Neural progenitor cell (in vitro differentiated cells): ENCODE data around the gene RARG. TPM values are rescaled to one million over a fixed set of nuclear protein-coding genes. Genes with fewer than 3 reads are reported as not detected.

Experiments used
- DNase-seq: peaks from one replicate; pipeline ENCODE4 v3.0.0-alpha.2; 2016; ENCODE audit warnings: low spot score
- H2AFZ ChIP-seq: fragments of 200-600 bp; sonication (generic); replicated peaks from 2 replicates; pipeline ENCODE4 v1.6.1; 2016; ENCODE audit warnings: antibody characterized with exemption
- H3F3A ChIP-seq: fragments of 200-600 bp; sonication (generic); 2 replicates; pipeline ENCODE4 v1.6.1; 2016; ENCODE audit warnings: antibody characterized with exemption, low read depth
- H3K27ac ChIP-seq: fragments of 200-600 bp; sonication (generic); 2 replicates; pipeline ENCODE4 v1.5.1; 2016; ENCODE audit warnings: mild to moderate bottlenecking
- H3K27me3 ChIP-seq: fragments of 200-600 bp; sonication (generic); 2 replicates; pipeline ENCODE4 v1.6.1; 2016; ENCODE audit warnings: mild to moderate bottlenecking, moderate library complexity
- H3K36me3 ChIP-seq: fragments of 200-600 bp; sonication (generic); 2 replicates; pipeline ENCODE4 v1.5.1; 2016
- H3K4me1 ChIP-seq: fragments of 200-600 bp; sonication (generic); 2 replicates; pipeline ENCODE4 v1.6.1; 2016; ENCODE audit warnings: mixed run types
- H3K4me2 ChIP-seq: fragments of 200-600 bp; sonication (generic); 2 replicates; pipeline ENCODE4 v1.6.1; 2016
- H3K4me3 ChIP-seq: fragments of 200-600 bp; sonication (generic); 2 replicates; pipeline ENCODE4 v1.5.1; 2016
- H3K79me2 ChIP-seq: fragments of 200-600 bp; sonication (generic); 2 replicates; pipeline ENCODE4 v1.6.1; 2016; ENCODE audit warnings: low read depth
- H3K9ac ChIP-seq: fragments of 200-600 bp; sonication (generic); 2 replicates; pipeline ENCODE4 v1.6.1; 2016
- H3K9me3 ChIP-seq: fragments of 200-600 bp; sonication (generic); 2 replicates; pipeline ENCODE4 v1.5.1; 2016; ENCODE audit warnings: low read depth
- H4K20me1 ChIP-seq: fragments of 200-600 bp; sonication (generic); 2 replicates; pipeline ENCODE4 v1.6.1; 2016; ENCODE audit warnings: low read depth
- H3K27ac Mint-ChIP-seq: 3 replicates; pipeline ENCODE4 v1.8.0; 2021; ENCODE audit warnings: mixed read lengths
- H3K27me3 Mint-ChIP-seq: 2 replicates; pipeline ENCODE4 v1.8.0; 2022; ENCODE audit warnings: low read depth, mild to moderate bottlenecking, inconsistent platforms, moderate library complexity, mixed read lengths; ENCODE audit not compliant: insufficient read depth
- H3K36me3 Mint-ChIP-seq: 3 replicates; pipeline ENCODE4 v1.8.0; 2021; ENCODE audit warnings: mixed read lengths
- H3K4me1 Mint-ChIP-seq: 3 replicates; pipeline ENCODE4 v1.8.0; 2021; ENCODE audit warnings: mixed read lengths
- H3K4me3 Mint-ChIP-seq: 3 replicates; pipeline ENCODE4 v1.8.0; 2021; ENCODE audit warnings: mild to moderate bottlenecking, moderate library complexity, mixed read lengths
- H3K9me3 Mint-ChIP-seq: 3 replicates; pipeline ENCODE4 v1.8.0; 2020; ENCODE audit warnings: mixed read lengths
- CTCF ChIP-seq: fragments of 200-600 bp; sonication (generic); IDR thresholded peaks from 2 replicates; pipeline ENCODE4 v1.5.1; 2017; ENCODE audit warnings: antibody characterized with exemption, mild to moderate bottlenecking
- EZH2 ChIP-seq: fragments of 200-600 bp; sonication (generic); IDR thresholded peaks from 2 replicates; pipeline ENCODE4 v1.6.1; 2017; ENCODE audit warnings: antibody characterized with exemption, mild to moderate bottlenecking, moderate library complexity
- EZH2phosphoT487 ChIP-seq: fragments of 200-600 bp; sonication (generic); IDR thresholded peaks from 2 replicates; pipeline ENCODE4 v1.6.1; 2017; ENCODE audit warnings: antibody characterized with exemption
- total RNA-seq: library from RNA; depleted of rRNA; stranded (reverse); fragments of >200 nt; gene quantifications from 2 replicates; pipeline ENCODE4 v1.2.3, GENCODE V29; 2015; ENCODE audit warnings: low replicate concordance

RARG gene
- total RNA-seq, 1 donor from 2014 or later, result 17.0 TPM

- Mint-ChIP-seq H3K36me3 (no peaks in the 10 kb centered on the region), H3K9me3 (no peaks in the 10 kb centered on the region), H3K4me3 (peak overlapping the region; percentile 0), H3K27ac (peak overlapping the region; percentile 32), H3K4me1 (peaks cover 12% of the 10 kb centered on the region), H3K27me3 (peaks cover 20% of the 10 kb centered on the region)
- H3K9me3 ChIP-seq, result no peaks in the 10 kb centered on the region
- no peaks in the 10 kb centered on the region for H3K36me3 ChIP-seq
- H3K4me2 ChIP-seq, result no peak overlapping the region
- peaks cover 60% of the 10 kb centered on the region for H3K27me3 ChIP-seq
- H4K20me1 ChIP-seq, result no peaks in the 10 kb centered on the region
- no peak overlapping the region for H3K27ac ChIP-seq
- H3K4me3 ChIP-seq, result no peak overlapping the region
- H3K9ac ChIP-seq, result no peak overlapping the region
- H3F3A ChIP-seq, result no peaks in the 10 kb centered on the region
- no peaks in the 10 kb centered on the region for H3K4me1 ChIP-seq
- DNase-seq, result no peak
- H3K79me2 ChIP-seq, result no peaks in the 10 kb centered on the region
- H2AFZ ChIP-seq, result no peak overlapping the region
- TF ChIP-seq EZH2 (no peak), EZH2phosphoT487 (no peak), CTCF (no peak)
Observed at GRCh38 chr12:53201177-53201541, 30.9 kb downstream of the RARG start.

- TF ChIP-seq EZH2, result no peak
- no peak for TF ChIP-seq EZH2phosphoT487
- no peak for TF ChIP-seq CTCF
- Mint-ChIP-seq H3K9me3 (no peaks in the 10 kb centered on the region), H3K27me3 (peaks cover 26% of the 10 kb centered on the region), H3K4me1 (peaks cover 12% of the 10 kb centered on the region), H3K27ac (peak overlapping the region; percentile 32), H3K36me3 (no peaks in the 10 kb centered on the region), H3K4me3 (peak overlapping the region; percentile 5)
- Histone ChIP-seq H3K27ac (no peak overlapping the region), H2AFZ (no peak overlapping the region), H3K4me1 (no peaks in the 10 kb centered on the region), H3K9me3 (no peaks in the 10 kb centered on the region), H3K4me3 (no peak overlapping the region), H3K79me2 (no peaks in the 10 kb centered on the region), H4K20me1 (no peaks in the 10 kb centered on the region), H3F3A (no peaks in the 10 kb centered on the region), H3K36me3 (no peaks in the 10 kb centered on the region), H3K27me3 (peaks cover 66% of the 10 kb centered on the region), H3K9ac (no peak overlapping the region), H3K4me2 (no peak overlapping the region)
- DNase-seq, result no peak
Observed at GRCh38 chr12:53200458-53201176, 31.4 kb downstream of the RARG start.

GRCh38 chr12:53200107-53200457 lies 31.9 kb downstream of the RARG start:
- Histone ChIP-seq H3K79me2 (no peaks in the 10 kb centered on the region), H4K20me1 (no peaks in the 10 kb centered on the region), H3K4me1 (no peaks in the 10 kb centered on the region), H3K27ac (no peak overlapping the region), H2AFZ (no peak overlapping the region), H3F3A (no peaks in the 10 kb centered on the region), H3K9ac (no peak overlapping the region), H3K36me3 (no peaks in the 10 kb centered on the region), H3K9me3 (no peaks in the 10 kb centered on the region), H3K4me3 (no peak overlapping the region), H3K4me2 (no peak overlapping the region), H3K27me3 (peaks cover 71% of the 10 kb centered on the region)
- peaks cover 12% of the 10 kb centered on the region for H3K4me1 Mint-ChIP-seq
- DNase-seq, result no peak
- no peaks in the 10 kb centered on the region for H3K36me3 Mint-ChIP-seq
- TF ChIP-seq EZH2phosphoT487 (no peak), CTCF (no peak), EZH2 (no peak)
- H3K4me3 Mint-ChIP-seq, result no peak overlapping the region
- H3K27ac Mint-ChIP-seq, result no peak overlapping the region
- H3K27me3 Mint-ChIP-seq, result peaks cover 27% of the 10 kb centered on the region
- H3K9me3 Mint-ChIP-seq, result no peaks in the 10 kb centered on the region
